GM18511 (cell line): ENCODE data around the gene KRCC1.
"Not testable (repeated sequence)": the region's sequence is repeated elsewhere in the genome, so short reads cannot be mapped to it uniquely, and the experiment has no call there.

Experiments
- ATAC-seq: cut with Tn5 transposase; IDR thresholded peaks from one replicate; pipeline ENCODE4 v1.9.1; 2021; ENCODE audit warnings: mild to moderate bottlenecking, moderate library complexity; ENCODE audit not compliant: unreplicated experiment

Gene KRCC1

DNA sequence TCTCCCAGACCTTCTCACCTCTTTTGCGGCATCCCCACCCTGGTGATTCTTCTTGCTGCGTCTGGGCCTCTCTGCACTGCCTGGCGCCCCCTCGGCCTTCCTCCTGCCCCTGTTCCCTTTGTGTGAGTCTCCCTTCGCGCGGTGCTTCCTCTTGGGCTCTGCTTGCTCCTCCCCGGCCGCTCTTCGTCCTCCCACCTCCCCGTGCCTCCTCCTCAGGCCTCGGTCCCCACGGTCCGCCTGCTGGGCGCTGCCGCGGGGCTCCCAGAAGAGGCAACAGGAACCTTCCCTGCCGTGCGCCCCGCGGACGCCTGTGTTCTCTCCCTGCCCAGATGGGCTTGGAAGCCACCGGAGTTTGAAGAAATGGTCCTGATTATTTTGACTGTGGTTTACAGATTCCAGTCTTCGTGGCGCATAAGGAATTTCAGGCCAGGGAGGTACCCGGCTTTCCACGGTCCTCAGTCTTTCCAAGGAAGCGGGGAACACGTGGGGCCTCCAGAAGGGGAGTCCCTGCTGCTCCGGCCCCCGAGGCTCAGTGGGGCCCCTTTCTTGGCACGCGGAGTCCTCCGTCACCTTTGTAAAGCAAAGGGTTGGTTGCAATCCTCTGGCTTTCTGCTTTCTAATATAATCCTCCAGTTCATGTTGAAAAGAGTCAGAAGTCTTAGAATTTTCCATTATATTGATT lies 52.4 kb downstream of the KRCC1 start:
- ATAC-seq = no peak

DNA sequence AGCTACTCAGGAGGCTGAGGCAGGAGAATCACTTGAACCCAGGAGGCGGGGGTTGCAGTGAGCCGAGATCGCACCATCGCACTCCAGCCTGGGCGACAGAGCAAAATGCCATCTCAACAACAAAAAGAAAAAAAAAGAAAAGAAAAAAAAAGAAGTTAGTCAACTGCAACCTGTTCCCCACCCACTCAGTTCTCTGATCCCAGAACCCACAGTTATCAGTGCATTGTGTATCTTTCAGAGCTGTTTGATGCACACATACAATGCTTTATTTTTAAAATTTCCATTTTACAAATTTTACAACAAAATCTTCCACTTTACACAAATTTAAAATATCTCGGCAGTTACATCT lies 53.2 kb downstream of the KRCC1 start:
- no peak for ATAC-seq

DNA sequence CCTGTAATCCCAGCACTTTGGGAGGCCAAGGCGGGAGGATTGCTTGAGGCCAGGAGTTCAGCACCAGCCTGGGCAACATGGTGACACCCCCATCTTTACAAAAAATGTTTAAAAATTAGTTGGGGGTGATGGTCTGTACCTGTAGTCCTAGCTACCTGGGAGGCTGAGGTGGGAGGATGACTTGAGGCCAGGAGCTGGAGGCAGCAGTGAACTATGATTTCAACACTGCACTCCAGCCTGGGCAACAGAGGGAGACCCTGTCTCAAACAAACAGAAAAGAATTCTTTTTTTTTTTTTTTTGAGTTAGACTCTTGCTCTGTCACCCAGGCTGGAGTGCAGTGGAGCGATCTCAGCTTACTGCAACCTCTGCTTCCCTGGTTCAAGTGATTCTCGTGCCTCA lies 55.1 kb downstream of the KRCC1 start:
- ATAC-seq = not testable (repeated sequence)

DNA sequence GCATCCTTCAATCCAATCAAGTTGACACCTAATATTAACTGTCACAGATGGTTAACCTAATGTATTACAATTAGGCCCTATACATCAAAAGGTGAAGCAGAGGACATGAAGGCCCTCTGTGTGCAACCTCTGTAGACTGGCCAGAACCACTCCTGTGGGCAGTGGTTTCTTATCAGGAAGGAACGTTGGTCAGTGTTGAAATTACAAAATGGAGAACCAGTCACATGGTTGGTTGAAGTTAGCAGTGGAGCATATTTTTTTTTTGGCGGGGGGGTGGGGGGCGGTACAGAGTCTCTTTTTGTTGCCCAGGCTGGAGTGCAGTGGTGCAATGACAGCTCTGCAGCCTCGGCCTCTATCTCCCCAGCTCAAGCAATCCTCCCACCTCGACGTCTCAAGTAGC lies 59.0 kb downstream of the KRCC1 start:
- ATAC-seq = no peak

DNA sequence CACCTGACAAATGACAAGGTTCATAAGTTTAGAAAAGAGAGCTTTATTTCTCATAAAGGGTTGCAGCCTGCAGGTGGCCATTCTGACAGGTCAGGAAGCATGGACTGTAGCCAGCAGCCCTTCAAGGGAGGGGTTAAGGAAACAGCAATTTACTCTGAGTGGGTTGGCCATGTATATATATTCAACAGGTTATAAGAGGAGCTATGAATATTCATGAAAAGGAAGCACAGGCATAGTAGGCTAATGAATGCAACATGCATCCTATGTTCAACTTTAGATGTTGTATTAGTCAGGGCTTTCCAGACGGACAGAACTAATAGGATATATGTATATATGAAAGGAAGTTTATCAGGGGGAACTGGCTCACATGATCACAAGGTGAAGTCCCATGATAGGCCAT lies 59.8 kb downstream of the KRCC1 start:
- no peak for ATAC-seq

DNA sequence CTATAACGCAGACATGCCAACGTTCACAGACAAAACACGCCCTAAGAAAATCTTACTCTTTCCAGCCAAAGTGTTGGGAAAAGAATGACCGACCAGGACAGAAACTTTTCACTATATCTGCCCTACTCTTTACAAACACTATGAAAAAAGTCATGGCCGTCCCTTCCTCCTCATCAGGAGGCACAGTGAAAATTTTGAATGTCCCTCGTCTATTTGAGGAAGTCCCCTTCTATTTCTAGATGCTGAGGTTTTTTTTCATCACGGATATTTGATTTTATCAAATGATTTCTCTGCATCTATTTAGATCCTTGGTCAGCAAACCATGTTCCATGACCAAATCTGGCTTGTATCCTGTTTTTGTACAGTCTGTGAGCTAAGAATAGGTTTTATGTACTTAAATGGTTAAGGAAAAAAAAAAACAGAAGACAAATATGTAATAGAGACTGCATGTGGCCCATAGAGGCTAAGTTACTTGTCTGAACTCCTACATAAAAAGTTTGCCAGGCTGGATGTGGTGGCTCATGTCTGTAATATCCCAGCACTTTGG lies 61.2 kb downstream of the KRCC1 start:
- not testable (repeated sequence) for ATAC-seq

DNA sequence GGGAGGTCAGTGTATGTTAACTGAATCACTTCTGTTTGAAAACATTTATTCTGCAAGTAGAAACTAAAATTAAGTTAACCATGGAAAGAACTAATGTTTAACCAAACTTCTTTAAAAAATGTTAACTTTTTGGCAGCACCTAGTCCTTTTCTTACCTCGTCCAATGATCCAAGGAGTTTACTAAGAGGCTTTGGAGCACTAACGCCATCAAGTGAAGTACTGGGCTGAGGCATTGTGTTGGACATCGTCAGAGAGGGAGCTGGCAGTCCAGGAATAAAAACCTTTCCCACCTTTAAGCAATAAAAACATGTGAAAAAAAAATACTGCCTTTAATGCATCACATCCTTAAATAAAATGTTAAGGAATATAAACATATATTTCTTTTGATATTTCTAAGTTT lies 63.0 kb downstream of the KRCC1 start:
- ATAC-seq = not testable (repeated sequence)

DNA sequence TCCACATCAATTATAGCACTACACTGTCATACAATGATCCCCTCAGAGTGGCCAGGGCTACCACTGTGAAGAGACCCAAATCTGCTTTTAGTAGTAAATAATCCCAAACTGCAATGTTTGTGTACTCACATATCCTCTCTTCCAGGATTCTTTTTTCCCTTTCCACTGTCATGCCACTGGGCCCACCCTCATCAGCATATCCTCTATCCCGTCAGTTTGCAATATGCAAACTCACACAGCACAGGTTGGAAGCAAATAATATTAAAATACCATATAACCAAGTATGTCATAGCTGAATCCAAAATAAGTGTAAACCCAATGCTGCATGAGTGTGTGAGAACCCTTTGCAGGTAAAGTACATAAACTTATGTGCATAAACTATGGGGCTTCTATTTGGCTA lies 68.1 kb downstream of the KRCC1 start:
- not testable (repeated sequence) for ATAC-seq

DNA sequence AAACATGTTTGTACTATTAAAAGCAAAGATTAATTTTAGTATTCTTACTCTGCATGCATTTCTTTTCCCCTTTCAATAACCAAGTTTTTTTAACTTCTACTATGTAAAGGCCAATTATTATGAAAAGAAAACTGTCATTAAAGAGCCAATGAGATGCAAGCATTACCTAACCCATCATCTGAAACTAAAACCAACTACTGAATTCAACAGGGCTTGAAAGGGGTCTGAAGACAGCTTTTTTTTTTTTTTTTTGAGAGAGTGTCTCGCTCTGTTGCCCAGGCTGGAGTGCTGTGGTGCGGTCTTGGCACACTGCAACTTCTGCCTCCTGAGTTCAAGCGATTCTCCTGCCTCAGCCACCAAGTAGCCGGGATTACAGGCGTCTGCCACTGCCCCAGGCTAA lies 69.7 kb downstream of the KRCC1 start:
- not testable (repeated sequence) for ATAC-seq

DNA sequence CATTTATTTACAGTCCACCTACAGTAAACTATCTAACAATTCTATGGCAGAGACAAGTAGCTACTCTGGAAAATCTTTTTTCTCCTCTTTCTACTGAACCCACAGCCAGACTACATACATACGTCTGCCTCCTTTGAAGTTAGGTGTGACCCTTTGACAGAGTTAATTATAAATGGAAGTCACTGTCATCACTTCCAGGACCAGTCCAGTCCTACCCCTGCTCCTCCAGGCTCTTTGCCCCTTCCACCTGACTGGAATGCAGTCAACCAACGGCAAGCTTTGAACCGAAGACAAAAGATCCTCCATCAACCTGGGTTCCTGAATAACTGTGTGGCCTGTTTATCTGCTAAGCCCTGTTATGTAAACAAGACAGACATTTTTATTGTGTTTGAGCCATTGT lies 74.4 kb downstream of the KRCC1 start:
- not testable (repeated sequence) for ATAC-seq
